SIG-M5 (cell line): ENCODE results near the gene NHERF2.
"Not testable (repeated sequence)": the region's sequence is repeated elsewhere in the genome, so short reads cannot be mapped to it uniquely, and the experiment has no call there.

Experiments
- DNase-seq: peaks from one replicate; lab custom pipeline; 2025; lab: John Stamatoyannopoulos, UW

The NHERF2 gene

GRCh38 chr16:2028146-2028545 is 1.4 kb downstream of the NHERF2 start:
- no peak for DNase-seq

- DNase-seq: no peak
Measured at GRCh38 chr16:2028620-2029220, 2.0 kb downstream of the NHERF2 start.

- no peak for DNase-seq
Measured at GRCh38 chr16:2029350-2029749, 2.6 kb downstream of the NHERF2 start.

DNA sequence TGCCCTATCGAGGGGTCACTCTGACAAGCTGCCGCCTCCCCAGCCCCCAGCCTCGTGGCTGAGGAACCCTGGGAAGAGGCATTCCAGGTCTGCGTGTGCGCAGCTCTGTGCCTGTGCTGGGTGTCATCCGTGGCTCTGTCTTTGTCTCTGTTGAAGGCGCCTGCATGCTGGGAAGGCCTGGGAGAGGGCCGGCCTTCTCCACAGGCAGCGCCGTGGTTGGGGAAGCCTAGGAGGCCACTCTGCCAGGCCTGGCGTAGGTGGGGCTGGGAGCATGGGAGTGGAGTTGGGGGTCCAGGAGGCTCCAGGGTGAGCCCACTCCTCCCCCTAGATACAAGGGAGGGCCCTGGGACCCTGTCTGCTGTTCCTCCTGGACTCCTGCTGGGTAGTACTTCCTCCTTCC is 3.3 kb downstream of the NHERF2 start:
- DNase-seq: no peak

- no peak for DNase-seq
Measured at GRCh38 chr16:2031081-2031577, 4.4 kb downstream of the NHERF2 start.

- no peak for DNase-seq
Measured at GRCh38 chr16:2032285-2033056, 5.8 kb downstream of the NHERF2 start.

DNA sequence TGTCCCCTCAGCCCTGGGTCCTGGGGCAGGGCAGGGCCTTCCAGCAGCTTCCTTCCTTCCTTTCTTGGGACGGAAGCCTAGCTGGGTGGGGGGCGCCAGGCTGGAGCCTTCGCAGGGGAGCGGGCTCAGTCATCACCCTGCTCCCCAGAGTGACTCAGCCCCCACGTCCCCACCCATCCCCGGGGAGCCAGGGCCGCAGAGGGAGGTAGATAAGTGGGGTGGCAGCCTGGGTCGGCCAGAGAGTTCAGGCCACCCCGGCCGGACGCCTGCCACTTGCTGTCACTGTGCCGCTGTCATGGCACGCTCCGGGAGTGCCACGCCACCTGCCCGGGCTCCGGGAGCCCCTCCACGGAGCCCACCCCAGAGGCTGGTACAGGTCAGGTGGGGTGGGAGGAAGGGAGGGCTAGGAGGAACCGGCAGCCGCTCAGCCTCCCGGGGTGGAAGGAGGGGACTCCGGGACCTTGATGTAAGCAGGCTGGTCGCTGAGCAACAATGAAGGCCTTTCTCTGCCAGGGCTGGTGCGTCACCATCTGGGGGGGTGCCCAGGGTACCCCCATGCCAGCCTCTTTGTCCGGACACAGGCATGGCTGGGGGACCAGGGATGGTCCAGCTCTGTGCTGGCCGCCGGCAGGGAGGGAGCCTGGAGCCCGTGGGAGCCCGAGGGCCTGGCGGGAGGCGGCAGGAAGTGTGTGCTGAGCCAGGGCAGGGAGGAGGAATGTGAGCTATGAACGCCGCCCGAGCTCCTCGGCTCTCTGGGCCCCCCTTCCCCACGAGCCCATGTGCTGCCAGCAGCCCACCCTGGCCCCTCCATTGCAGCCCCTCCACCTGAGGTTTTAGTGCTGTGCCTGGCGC is 6.6 kb downstream of the NHERF2 start:
- no peak for DNase-seq

DNA sequence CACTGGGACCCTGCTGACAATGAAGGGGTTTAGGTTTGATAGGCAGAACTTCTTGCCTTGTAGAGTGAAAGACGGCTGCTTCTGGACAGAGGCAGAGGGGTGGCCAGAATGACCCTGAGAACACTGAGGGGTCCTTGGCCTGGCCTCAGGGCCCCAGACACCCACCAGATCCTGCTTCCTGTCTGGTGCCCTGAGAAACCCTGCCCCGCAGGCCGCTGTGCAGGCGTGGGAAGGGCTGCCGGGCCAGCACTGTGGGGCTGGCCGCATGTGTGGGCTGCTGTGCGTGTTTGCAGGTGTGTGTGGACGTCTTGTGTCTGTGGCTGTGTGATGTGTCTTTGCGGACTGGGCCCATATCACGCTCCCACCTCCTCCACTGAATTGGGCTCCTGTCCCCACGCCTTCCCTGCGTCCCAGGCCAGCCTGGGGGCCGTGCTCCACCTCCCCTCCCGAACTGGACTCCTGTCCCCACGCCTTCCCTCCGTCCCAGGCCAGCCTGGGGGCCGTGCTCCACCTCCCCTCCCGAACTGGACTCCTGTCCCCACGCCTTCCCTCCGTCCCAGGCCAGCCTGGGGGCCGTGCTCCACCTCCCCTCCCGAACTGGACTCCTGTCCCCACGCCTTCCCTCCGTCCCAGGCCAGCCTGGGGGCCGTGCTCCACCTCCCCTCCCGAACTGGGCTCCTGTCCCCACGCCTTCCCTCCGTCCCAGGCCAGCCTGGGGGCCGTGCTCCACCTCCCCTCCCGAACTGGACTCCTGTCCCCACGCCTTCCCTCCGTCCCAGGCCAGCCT is 7.4 kb downstream of the NHERF2 start:
- DNase-seq: not testable (repeated sequence)

DNA sequence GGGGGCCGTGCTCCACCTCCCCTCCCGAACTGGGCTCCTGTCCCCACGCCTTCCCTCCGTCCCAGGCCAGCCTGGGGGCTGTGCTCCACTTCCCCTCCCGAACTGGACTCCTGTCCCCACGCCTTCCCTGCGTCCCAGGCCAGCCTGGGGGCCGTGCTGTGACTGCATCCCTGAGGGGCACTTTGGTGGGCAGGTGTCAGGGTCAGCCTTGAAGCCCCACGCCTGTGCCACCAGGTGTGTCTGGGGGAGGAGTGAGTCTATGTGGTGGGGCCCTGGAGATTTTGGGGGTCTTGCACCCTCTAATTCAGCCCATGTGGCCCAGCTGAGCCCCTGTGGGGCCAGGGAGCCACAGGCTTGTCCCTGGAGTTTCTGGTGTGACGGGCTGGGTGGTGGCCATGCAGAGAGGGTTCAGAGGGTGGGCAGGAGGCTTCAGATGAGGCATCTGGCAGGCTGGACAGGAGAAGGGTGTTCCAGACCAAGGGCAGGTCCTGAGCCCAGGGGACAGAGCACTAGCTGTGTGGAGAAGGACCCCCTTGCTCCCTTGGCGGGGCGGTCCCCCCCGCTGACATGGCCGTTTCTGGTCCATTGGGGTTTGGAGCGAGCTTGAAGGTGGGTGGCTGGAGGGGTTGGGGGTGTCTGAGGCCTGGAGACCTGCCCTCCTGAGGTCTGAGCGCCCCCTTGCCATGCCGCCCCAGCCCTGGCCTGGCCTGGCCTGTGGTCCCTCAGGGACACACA is 8.2 kb downstream of the NHERF2 start:
- DNase-seq: no peak

DNA sequence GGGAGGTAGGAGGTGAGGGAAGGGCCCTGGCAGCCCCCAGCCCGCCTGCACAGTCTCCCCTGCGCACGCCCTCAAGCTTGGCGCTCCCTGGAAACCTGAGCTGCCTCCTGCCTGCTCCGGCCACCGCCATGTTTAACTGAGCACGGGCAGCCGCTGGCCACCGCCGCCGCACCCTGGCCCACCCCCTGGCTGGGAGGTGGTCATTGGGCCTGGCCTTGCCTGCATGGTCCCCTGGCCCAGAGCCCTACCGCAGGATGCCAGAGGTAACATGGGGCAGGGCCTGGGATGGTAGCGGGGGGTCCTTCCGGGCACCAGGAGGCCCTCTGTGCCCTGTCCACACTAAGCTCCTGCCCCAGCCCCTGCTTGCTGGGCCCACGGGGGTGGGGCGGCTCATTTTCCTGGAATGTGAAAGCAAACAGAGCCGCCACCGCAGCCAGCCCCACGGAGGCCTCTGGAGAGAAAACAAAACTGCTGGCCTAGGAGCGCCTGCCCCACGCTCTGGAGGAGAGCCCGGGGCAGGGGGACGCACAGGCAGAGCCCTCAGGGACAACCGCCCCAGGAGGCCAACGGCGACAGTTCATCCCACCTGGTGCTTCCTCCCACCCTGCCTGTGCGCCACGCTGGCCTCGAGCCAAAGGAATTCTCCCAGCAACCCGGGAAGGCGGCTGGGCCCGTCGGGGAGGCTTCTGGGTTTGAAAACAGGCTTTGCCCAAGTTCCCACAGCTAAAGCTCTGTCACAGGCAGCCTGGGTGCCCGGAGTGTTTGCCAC is 8.9 kb downstream of the NHERF2 start:
- DNase-seq: no peak

- DNase-seq: no peak
Measured at GRCh38 chr16:2036200-2036966, 9.7 kb downstream of the NHERF2 start.

GRCh38 chr16:2037115-2037514 is 10.4 kb downstream of the NHERF2 start:
- DNase-seq: no peak

DNA sequence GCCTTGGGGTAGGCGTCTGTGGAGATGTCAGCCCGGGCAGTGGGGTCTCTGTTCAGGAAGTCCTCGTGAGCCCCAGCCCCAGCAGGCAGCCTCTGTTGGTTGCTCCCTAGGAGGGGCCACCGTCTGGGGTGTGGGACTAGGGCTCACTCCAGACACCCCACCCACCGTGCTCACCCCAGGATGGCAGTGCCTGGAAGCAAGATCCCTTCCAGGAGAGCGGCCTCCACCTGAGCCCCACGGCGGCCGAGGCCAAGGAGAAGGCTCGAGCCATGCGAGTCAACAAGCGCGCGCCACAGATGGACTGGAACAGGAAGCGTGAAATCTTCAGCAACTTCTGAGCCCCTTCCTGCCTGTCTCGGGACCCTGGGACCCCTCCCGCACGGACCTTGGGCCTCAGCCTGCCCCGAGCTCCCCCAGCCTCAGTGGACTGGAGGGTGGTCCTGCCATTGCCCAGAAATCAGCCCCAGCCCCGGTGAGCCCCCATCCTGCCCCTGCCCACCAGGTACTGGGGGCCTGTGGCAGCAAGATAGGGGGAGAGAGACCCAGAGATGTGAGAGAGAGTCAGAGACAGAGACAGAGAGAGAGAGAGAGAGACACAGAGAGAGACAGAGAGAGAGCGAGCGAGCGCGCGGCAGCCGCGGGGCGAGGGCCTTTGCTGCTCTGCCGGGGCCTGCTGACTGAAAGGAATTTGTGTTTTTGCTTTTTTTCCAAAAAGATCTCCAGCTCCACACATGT is 11.1 kb downstream of the NHERF2 start:
- DNase-seq: no peak

DNA sequence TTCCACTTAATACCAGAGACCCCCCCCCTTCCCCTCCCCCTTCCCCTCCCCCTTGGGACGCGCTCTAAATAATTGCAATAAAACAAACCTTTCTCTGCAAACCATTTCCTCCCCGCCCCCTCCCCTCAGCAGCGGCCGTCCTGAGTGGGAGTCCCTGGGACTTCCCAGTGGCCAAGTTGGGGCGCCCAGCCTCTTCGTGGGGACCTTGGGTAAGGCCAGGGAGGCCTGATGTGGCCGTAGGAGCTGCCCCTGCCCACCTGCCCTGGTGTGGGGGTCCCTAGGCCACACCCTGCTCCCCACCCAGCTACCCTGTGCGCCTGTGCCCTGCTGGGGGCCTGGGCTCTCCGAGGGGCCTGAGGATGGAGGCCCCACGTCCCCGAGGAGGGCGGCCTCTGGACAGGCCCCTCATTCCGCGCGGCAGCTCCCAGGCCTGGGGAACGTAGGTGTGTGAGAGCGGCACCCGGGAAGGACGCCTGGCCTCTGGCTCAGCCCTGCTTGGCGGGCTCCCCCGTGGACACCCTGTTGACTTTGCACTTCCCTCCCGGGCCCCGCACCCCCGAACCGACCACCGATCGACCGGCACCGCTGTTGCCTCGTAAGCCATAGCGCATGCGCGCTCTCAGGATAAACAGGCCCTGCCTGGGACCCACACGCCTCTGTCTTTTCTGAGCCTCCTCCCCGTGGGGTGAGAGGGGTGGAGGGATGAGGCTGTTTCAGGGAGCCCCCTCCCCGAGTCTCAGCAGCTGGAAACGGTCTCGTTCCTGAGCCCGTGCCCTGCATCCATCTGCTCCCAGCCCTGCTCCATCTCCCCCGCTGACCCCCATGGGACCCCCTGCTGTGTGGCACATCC is 11.9 kb downstream of the NHERF2 start:
- DNase-seq: no peak

GRCh38 chr16:2039274-2040031 is 12.8 kb downstream of the NHERF2 start:
- no peak for DNase-seq

DNA sequence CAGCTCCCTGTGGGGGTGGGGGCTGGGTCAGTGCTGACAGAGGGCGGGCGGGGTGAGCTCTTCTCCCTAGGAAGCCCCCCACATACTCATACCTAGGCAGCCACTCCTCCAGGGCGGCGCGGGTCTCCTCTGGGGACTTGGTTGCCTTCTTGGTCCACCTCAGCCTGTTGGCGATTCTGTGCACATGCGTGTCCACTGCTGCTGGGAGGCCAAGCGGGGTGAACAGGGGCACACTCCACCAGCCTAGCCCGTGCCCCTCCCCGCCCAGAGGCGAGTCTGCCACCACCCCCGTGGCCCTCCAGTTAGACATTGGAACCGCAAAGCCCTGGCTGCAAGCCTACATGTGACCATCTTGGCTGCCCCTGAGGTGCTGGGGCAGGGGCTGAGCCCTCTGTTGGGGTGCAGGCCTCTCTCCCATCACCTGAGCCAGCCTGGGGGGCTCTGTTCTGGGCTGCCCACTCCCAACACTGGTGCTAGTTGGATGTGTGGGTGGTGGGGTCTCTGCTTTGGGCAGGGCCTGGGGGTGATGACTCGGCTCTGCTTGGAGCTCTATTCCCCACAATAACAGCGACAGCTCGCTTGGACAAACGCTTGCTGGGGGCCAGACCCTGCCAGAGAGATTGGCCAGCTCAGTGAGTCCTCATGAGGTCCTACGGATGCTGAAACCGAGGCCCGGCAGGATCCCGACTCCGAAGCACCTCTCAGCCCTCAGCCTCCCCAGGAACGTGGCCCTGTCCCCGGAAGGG is 13.5 kb downstream of the NHERF2 start:
- DNase-seq: no peak
